ENCODE data around the gene MRPL12. TPM values are rescaled to one million over a fixed set of nuclear protein-coding genes. Genes with fewer than 3 reads are reported as not detected.
A peak's percentile ranks its signal among the peaks of the same experiment; 100 is the strongest.

The MRPL12 gene
- total and polyA plus RNA-seq, 2 donors (not counting 1 experiment from before 2014, with no cell fraction given): 23.8 to 25.6 TPM

GRCh38 chr17:81701288-81702071 is 1.7 kb upstream of the MRPL12 start:
- Mint-ChIP-seq H3K4me1 (peaks cover 33% of the 10 kb centered on the region), H3K27ac (peak overlapping the region; percentile 59), H3K9me3 (ENCODE audit: insufficient read depth) (no peaks in the 10 kb centered on the region), H3K4me3 (peak overlapping the region; percentile 49), H3K27me3 (no peaks in the 10 kb centered on the region)
- ATAC-seq (ENCODE audit: low read depth) (no peak), DNase-seq (no peak)
- 90% methylated on average over 16 of the region's 23 CpGs for WGBS (ENCODE audit: insufficient coverage)
- POLR2A ChIA-PET: interaction anchor here (0.6 kb wide), 1 partner anchor 173 kb away, joined by 3 read pairs; the partner anchor contains the start of gene FSCN2
- CTCF ChIA-PET: interaction anchor here (1.0 to 1.1 kb wide), 2 partner anchors 10 to 12 kb away, joined by 3 read pairs; no protein-coding TSS in a partner anchor
- H3K4me3 ChIP-seq (ENCODE audit: control extremely low read depth in 1 of 5, extremely low read depth in 1 of 5, insufficient read depth in 1 of 5, low read depth in 2 of 5, low read length in 4 of 5): no peak overlapping the region
- H3K27me3 ChIP-seq (replicated peaks in 1 of 4; ENCODE audit: control extremely low read depth in 1 of 4, control insufficient read depth in 3 of 4, insufficient read depth in 4 of 4, low read length in 3 of 4): no peaks in the 10 kb centered on the region
- no peak overlapping the region for H2AFZ ChIP-seq (ENCODE audit: insufficient read depth, low read depth, low read length, poor library complexity, severe bottlenecking)
- H3K27ac ChIP-seq (ENCODE audit: low read length in 2 of 2): peak overlapping the region in 1 of 2 donors; percentile 97
- intact Hi-C loops (cut with micrococcal nuclease): no loop called here
- H3K4me1 ChIP-seq (ENCODE audit: control insufficient read depth in 2 of 2, insufficient read depth in 2 of 2, low read length in 2 of 2): peaks cover 24 to 32% of the 10 kb centered on the region in 2 donors
- no peaks in the 10 kb centered on the region for H3K9me3 ChIP-seq (ENCODE audit: control extremely low read depth in 1 of 3, control insufficient read depth in 2 of 3, insufficient read depth in 1 of 3, low read length in 2 of 3)
- no peak for TF ChIP-seq EZH2 (IDR thresholded peaks at IDR 0.05; ENCODE audit: borderline replicate concordance, insufficient read depth, low read depth, low read length, poor library complexity, severe bottlenecking)
- TF ChIP-seq CTCF (IDR thresholded peaks at IDR 0.05): no peak
- H3K4me2 ChIP-seq (replicated peaks; ENCODE audit: low read depth, low read length, poor library complexity, severe bottlenecking): peak overlapping the region; percentile 100
- peaks cover 28% of the 10 kb centered on the region for H4K20me1 ChIP-seq (ENCODE audit: control insufficient read depth, insufficient read depth, low read length, poor library complexity, severe bottlenecking)
- H3K36me3 ChIP-seq (replicated peaks in 1 of 2; ENCODE audit: control extremely low read depth in 1 of 2, control insufficient read depth in 1 of 2, extremely low read depth in 1 of 2, insufficient read depth in 2 of 2, low read length in 1 of 2): peaks cover 0 to 33% of the 10 kb centered on the region in 2 experiments
- no peak overlapping the region for H3K9ac ChIP-seq (ENCODE audit: low read length)
- peaks cover 50% of the 10 kb centered on the region for H3K79me2 ChIP-seq (ENCODE audit: control insufficient read depth, insufficient read depth, low read length)

Data from B cell (primary cell).